Activated CD8-positive, alpha-beta memory T cell treated with anti-CD3 and anti-CD28 coated beads, Interleukin-2, amount 50 U/mL, for 24 hours (primary cell): ENCODE results near the gene GCK.
A peak's percentile ranks its signal among the peaks of the same experiment; 100 is the strongest.
"Not testable (repeated sequence)": the region's sequence is repeated elsewhere in the genome, so short reads cannot be mapped to it uniquely, and the experiment has no call there.

Experiments used
- DNase-seq: peaks from one replicate; pipeline ENCODE4 v3.0.0-alpha.2; 2020; ENCODE audit errors: extremely low read depth

Gene GCK

DNA sequence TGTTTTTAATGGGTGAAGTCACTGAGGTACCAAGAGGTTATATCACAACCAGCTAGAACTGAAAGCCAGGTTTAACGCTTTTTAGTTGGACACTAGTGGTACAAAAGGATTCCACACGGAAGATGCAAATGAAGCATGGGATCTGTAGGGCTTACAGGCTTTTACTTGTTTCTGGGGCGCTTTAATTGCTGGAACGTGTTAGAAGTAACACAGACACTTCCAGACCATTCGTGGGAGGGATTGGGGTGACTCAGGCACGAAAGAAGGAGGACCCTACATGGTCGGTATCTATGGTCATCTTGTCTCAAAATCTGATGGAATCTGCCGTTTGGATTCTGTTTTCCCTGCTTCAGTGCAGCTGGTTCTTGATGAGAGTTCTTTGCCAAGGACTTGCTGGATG lies 12.6 kb upstream of the GCK start:
- no peak for DNase-seq

DNA sequence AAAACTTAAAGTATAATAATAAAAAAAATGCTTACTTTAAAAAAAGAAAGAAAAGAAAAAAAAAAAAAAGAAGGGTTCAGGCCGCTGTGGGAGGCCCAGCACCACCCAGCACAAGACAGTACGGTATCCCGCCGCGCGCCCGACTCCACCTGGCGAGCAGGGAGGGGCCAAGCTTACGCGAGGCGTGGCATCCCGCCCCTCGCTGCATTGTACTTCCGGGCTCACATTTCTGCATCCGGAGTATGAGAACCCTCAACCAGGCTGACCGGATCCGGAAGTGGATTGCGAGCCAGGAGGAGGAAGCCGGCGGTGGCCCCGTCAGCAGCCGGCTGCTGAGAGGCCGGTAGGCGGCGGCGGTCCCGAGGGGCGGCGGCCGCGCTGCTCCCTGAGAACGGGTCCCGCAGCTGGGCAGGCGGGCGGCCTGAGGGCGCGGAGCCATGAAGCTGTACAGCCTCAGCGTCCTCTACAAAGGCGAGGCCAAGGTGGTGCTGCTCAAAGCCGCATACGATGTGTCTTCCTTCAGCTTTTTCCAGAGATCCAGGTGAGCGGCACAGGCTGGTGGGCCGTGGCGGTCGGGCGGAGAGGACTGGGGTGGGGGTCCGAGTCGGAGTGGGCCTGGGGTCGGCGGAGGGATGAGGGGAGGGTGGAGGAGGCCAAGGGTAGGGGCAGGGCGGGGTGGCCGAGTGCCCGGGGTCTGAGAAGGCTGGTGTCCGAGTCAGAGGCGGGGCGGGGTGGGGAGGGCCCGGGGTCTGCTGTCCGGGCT lies 11.6 kb upstream of the GCK start, which contains the start of gene YKT6:
Gene YKT6 (plus strand): TSS at position 280 of the 763 bp plus-strand sequence. CDS start 158 bp downstream, at position 438.
- peak; percentile 89 for DNase-seq

DNA sequence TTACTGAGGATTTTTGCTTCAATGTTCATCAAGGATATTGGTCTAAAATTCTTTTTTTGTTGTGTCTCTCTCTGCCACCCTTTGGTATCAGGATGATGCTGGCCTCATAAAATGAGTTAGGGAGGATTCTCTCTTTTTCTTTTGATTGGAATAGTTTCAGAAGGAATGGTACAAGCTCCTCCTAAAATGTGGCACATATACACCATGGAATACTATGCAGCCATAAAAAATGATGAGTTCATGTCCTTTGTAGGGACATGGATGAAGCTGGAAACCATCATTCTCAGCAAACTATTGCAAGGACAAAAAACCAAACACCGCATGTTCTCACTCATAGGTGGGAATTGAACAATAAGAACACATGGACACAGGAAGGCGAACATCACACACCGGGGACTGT lies 10.9 kb upstream of the GCK start:
- not testable (repeated sequence) for DNase-seq

DNA sequence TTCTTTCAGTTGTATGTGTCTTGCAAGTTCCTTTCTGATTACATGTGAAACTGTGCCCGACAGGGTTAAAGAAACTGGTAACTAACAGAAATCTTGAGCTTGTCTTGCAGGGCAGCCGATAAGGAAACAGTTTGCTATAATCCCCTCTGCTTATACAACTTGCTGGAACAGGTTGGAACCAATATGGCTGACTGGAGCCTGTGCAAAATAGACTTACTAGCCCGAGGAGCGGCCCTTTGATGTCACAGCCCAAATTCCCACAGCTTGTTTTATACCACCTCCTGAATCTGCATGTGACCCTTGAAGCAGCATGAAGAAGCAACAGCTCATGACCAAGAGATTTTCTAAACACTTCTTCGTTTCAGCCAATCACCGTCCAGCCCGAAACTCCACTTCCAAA lies 8.2 kb upstream of the GCK start:
- DNase-seq: no peak

DNA sequence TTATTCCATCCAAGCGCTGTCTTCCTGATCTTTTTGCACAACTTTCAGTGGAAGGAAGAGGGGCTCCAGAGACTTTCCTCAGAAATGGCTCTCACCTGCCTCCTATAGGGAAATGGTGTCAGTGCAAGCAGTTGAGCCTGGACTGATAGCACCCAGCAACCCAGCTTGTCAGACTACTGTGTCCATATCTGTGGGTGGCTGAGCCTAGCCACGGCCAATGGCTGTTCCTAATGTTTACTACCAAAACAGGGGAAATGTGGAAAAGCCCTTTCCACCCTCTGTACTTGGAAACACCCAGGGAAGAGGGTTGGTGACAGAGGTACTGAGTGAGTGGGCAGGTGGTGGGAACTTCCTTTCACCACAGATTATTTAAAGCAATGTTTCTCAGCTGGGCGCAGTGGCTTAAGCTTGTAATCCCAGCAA lies 7.2 kb upstream of the GCK start:
- DNase-seq: no peak

DNA sequence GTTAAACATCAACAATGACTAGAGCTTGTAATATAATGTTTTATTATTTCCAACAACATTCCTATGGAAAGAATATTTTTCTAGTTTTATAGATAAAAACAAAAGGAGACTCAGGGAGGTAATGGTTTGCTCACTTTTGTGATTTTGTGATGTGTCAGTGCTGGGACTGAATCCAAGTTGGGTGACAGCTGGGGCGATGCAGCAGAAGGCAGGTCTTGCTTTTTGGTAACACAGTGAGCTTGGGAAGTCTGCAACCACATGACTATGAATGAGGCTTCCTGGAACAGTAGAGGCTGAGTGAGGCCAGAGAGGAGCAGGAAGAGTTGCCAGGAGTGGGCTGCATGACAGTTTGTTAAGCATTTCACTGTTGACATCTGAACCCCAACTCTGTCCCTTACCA lies 6.7 kb upstream of the GCK start:
- DNase-seq: no peak

DNA sequence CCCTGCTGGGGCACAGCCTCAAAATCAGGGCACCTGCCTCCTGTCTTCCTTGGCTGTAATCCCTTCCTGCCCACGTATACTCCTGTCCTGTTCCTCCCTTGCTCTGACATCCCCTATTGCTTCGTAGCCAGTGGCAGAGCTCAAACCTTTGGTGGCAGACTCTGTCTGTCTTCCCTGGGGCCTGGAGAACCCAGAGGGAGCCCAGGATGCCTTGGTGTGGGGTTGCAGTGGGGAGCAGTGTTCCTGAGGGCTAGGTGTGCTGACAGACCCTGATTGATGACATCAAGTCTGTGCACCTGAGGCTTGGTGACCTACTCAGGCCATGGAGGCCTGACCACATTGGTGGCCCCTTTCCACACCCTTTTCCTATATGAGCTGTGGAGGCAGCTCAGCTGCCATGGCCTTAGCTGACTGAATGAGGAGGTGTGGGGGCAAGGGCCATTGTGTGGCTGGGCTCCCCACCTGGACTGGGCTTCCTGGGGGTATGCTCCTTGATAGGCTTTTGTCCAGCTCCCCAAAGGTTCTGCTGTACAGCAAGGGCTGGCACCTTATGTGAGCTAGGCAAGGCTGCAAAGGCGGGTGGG lies 5.4 kb upstream of the GCK start:
- DNase-seq: no peak

DNA sequence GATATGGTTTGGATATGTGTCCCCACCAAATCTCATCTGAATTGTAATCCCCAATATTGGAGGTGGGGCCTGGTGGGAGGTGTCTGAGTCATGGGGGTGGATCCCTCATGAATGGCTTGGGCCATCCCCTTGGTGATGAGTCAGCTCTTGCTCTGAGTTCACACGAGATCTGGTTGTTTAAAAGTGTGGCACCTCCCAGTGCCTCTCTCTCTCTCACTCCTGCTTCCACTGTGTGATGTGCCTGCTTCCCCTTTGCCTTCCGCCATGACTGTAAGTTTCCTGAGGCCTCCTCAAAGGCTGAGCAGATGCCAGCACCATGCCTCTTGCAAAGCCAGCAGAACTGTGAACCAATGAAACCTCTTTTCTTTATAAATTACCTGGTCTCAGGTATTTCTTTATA lies 4.8 kb upstream of the GCK start:
- DNase-seq: peak; percentile 21

DNA sequence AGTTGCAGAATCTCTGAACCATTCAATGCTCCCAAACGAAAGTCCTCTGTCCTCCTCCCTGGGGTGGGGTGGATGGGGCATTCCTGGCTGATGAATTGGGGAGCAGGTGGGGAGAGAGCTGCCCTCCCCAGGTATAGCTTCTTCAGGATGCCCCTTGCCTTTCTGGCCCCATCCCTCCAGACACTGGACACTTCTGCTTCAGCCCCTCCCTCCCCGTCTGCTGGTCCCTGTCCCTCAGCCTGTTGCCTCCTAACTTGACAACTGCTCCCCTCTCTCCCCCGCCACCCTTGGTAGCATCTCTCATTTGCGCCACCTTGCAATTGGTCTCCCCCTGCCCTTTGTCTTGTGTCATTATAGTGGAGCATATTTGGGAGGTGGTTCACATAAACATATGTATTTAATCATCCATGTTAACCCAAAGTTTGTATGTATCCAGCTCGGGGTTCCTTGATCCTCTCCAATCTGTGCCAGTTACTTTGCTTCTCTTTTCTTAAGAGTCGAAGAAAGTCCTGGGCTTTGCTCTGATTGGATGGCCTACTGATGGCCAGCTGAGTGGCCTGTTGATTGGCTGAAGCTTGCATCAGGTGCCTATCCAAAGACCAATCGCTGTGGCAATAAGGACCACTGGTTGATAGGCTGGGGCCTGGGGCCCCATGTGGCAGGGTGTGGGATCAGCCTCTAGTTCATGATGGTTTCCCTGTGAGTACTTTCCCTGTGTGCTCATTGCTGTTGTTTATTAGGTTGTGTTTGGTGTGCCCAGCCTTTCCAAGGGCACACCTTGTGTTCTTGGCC lies 4.0 kb upstream of the GCK start:
- DNase-seq: no peak

DNA sequence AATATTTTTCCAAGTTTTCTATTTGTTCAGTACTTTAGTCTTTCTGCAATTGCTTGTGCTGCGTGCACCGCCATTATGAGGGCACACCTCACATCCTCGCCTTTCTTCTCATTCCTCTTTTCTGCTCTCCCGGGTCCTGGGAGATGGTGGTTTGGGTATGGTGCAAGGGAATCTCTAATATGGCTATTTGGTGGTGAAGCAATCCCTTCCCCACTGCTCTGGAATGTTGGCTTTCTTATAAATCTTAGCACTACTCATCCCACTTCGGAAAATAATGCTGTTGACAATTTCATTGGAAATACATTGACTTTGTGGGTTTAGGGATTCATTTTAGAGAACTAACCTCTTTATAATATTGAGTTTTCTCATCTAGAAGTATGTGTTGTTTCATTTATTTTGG lies 1.9 kb upstream of the GCK start:
- DNase-seq: no peak

DNA sequence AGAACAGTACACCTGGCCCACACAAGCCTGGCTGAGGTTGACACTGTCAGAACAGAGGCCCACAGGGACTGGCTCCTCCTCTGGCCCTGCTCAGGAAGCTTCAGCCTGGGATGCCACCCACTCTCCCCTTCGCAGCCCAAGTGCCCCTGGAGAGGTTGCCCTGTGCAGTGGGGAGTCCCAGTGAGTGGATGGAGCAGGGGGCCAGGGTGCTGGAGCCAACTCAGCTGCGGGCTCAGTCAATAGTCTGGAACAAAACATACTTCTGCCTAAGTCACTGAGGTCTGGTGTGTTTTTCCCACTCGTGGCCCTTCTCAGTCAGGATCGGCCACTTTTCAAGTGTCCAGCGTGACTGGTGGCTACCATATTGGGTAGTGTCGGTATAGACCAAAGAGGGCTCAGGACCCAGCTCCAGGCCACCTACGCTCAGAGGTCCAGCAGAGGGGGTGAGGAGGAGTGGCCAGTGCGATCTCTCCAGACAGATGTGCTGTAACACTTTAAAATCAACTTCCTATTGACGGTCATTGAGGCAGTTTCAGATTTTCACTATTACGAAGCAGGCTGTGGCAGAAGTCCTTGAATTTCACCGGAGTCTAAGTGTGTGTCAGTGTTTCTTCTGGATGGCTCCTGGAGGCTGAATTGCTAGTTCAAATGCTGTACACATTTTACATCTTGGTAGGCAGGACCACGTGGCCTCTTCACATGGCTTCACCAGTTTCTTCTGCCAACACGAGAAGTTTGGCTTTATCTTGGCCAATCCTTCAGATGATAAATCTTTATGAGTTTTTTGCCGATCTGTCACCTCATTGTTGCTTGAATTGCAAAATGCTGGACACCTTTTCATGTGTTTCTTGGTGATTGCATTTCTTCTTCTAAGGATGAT lies 994 bp upstream of the GCK start:
- no peak for DNase-seq

DNA sequence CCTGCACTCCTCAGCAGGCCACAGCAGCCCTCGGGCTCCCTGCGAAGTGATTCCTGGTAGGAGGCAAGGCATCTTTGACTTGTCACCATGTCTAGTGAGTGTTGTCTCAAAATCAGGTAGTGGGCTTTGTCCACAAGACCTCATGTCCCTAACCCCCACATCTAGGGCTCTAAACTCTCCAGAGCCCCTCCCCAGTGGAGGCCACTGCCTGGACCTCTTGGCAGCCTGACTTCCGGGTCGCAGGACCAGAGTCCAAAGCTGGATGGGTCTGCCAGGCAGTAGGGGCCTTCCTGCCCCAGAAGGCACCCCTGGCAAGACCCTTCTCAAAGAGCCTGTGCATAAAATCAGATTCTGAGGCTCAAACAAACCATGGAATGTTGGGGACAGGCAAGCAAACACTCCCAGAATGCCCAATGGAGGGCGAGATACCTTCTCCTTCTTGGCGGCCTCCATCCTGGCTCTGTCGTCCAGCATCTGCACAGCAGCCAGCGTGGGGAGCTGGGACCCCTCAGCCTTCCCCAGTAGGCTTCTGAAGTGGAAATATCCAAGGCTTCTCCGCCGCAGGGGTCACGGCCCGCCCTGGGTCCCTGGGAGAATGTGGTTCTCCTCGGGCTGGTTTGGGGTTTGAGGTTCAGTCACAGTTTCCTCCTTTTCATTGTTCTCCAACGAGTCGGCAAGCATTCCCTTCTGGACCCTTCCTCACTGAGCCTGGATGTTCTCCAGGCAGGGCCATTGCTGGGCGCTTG lies 586 bp downstream of the GCK start:
- no peak for DNase-seq

DNA sequence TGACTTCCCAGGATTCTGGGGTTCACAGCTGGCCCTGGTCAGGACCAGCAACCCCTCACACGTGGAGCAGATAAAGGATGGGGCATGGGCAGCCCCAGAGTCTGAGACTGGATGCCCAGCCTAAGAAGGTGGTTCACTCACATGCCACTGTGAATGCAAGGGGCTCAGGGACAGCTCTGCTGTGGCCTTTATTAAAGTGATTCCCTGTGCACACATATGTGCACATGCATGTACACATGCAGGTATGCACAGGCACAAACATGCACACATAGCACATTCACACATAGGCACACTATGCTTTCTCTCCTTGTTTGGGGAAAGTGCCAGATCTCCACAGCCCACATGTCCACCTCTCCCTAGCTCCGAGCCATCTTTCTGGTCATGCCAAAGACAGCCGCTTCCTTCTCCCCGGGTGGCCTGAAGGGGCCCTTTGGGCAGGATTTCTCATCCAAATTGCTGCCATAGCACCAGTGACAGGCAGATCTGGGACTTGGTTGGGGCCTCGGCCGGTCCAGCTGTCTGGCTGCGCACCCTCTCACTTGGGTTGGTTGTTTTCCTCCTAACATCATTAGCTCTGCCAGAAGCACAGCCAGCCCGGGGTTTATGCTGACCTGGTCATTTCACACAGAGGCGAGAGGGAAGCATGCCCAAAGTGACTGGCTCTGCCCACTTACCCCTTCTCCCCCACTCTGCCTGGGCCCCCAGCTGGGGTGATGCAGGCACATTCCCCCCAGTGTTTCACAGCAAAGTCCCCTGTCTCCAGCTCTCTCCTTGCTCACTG lies 1.4 kb downstream of the GCK start:
- DNase-seq: no peak

DNA sequence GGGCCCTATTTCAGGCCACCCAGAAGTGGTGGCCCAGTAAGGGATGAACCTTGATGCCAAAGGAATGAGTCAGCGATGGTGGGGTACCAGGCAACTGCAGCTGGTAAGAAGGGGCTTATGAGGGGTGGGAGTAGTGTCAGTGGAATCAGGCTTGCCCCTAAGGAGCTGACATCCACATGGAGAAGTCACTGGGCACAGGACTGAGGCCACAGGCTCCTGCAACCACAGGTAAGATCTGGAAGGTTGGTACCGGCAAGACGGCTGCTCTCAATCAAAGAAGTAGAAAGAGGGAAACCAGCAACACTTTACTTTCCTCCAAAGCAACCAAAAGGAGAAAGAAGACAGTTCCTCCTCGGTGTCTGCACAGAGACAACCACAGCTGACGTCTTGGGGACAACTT lies 2.5 kb downstream of the GCK start:
- no peak for DNase-seq

DNA sequence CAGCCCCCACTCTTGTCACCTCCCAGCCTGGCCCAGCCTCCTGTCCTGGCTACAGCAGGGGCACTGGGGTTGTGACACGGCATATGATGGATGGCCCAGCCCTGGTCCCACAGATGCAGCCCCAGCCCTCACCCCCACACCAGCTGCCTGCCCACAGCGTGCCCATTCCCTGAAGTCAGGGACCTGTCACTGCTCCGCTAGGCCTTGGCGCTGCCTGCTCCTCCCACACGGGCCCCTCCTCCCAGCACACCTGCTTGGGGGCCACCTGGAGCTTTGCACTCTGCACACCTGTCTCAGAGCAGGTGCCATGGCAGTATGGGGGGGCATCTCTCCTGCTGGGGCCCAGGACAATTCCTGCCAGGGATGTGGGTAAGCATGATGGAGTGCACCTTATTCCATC lies 3.5 kb downstream of the GCK start:
- DNase-seq: no peak

DNA sequence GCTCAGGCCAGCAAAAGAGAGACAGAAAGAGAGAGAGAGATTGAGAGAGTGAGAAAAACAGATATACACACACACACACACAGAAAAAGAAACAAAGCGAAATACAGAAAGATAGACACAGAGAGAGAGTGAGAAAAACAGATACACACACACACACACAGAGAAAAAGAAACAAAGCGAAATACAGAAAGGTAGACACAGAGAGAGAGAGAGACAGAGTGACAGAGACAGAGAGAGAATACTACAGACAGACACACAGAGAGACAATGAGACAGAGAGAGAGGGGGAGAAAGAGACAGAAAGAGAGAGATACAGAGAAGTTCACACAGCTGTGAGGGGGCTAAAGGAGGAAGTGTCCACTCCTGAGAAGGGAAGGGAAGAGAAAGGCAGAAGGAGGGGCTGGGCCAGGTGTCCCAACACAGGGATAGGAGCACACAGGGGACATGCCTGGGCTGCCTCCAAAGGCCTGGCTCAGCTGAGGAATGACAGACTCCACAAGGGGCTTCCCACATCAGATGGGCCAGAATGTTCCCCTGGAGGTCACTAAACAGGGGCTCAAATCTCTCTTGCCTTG lies 4.3 kb downstream of the GCK start:
- no peak for DNase-seq

DNA sequence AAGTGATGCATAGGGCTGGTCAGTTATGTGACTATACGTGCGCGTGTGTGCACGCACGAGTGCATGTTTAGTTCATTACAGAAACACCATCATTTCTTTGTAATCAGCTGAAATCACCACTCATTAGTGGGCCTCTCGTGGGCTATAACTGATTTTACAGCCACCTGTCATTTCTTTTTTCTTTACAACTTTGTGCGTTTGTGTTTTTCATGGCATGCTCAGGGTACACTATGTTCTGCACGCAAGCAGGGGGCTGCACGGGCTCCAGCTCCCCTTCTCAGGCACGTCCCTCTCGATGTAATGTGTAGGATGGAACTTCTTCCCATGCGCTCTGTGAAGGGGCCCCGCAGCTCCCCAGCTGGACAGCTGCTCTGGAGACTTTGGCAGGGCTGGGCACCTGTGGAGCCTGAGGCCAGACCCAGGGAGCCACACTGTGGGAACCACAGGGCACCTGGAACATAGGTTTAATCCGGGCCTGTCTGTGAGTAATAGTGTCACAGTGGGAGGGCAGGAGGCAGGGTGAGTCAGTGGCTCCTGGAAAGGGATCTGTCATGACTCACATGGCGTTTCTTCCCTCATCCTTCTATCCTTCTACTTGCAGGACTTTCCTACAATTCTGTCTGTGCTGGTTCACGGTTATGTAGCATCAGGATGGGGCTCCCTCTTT lies 4.9 kb downstream of the GCK start:
- DNase-seq: no peak

DNA sequence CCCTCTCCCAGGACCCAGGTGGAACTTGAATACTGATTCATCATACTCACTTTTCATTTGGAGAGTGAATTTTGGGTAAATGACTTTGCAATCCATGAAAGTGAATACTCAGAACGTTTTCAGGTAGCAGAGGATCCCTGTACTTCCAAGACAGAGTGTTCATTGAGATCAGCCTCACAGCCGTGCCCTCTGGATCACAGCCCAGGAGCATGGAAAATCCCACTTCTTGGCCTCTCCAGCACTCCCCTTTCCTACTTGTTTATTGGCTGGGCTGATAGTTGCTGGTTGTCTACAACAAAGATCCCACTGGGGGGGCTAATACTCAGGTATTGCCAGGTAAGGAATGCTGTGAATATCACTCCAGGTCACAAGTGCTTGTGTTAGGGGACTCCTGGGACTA lies 5.9 kb downstream of the GCK start:
- DNase-seq: no peak

DNA sequence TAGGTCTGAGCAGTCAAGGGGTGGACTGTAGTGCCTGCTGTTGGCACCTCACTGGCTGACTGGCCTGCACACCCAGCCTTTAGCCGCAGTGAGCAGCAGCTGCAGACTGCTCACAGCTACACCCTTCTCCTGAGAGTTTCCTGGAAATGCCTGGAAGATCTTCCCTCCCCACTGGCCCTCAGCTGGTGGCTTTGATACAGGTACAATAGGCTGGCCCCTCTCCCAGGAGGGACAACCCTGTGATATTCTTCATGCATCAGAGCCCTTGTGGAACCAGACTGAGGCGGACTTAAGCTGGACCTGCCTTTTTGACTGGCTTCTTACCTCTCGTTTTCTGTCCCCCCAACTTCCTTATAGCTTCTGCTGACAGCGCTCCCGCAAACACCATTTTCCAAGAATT lies 6.4 kb downstream of the GCK start:
- DNase-seq: no peak
